HepG2 (cell line): ENCODE measurements around the gene CHPF. TPM values are rescaled to one million over a fixed set of nuclear protein-coding genes. Genes with fewer than 3 reads are reported as not detected.

Experiments
- ARNT2 ChIP-seq: sonication (generic); formaldehyde crosslinking; IDR thresholded peaks from 2 replicates; pipeline ENCODE4 v1.8.0; 2022; ENCODE audit warnings: mild to moderate bottlenecking, low read depth, missing genetic modification reagents, moderate library complexity
- BCLAF1 ChIP-seq: fragments of 450-650 bp; IDR thresholded peaks from 2 replicates; pipeline ENCODE4 v1.6.1; 2017; ENCODE audit warnings: mild to moderate bottlenecking
- HIVEP1 ChIP-seq: sonication (generic); formaldehyde crosslinking; IDR thresholded peaks from 2 replicates; pipeline ENCODE4 v1.4.0; 2020; ENCODE audit warnings: mild to moderate bottlenecking, missing genetic modification reagents
- KAT8 ChIP-seq: IDR thresholded peaks from 2 replicates; pipeline ENCODE4 v1.6.1; 2016; ENCODE audit warnings: missing genetic modification reagents, missing compliant biosample characterization
- MEIS1 ChIP-seq: sonication (generic); formaldehyde crosslinking; IDR thresholded peaks from 2 replicates; pipeline ENCODE4 v1.9.0; 2021; ENCODE audit warnings: mild to moderate bottlenecking, missing genetic modification reagents, moderate library complexity, borderline replicate concordance
- PAXIP1 ChIP-seq: sonication (generic); formaldehyde crosslinking; conservative IDR thresholded peaks from 2 replicates; pipeline ENCODE4 v1.4.0; 2020; ENCODE audit warnings: mild to moderate bottlenecking, missing genetic modification reagents, moderate library complexity
- SMAD1 ChIP-seq: sonication (generic); formaldehyde crosslinking; IDR thresholded peaks from 2 replicates; pipeline ENCODE4 v1.4.0; 2020; ENCODE audit warnings: missing genetic modification reagents, low read depth, mild to moderate bottlenecking, borderline replicate concordance
- TFAP4 ChIP-seq: sonication (generic); IDR thresholded peaks from 2 replicates; pipeline ENCODE4 v1.6.1; 2016; ENCODE audit warnings: low read depth, borderline replicate concordance
- ZFP41 ChIP-seq: sonication (generic); formaldehyde crosslinking; IDR thresholded peaks from 2 replicates; pipeline ENCODE4 v1.4.0; 2020; ENCODE audit warnings: mild to moderate bottlenecking, missing genetic modification reagents, borderline replicate concordance
- ZFP90 ChIP-seq: sonication (generic); formaldehyde crosslinking; IDR thresholded peaks from 2 replicates; pipeline ENCODE4 v1.8.0; 2022; ENCODE audit warnings: missing genetic modification reagents, mild to moderate bottlenecking, inconsistent platforms, borderline replicate concordance
- ZKSCAN1 ChIP-seq: fragments of 150-350 bp; IDR thresholded peaks from 2 replicates; pipeline ENCODE4 v1.6.1; 2014; ENCODE audit warnings: low read length
- ZKSCAN8 ChIP-seq: IDR thresholded peaks from 2 replicates; pipeline ENCODE4 v1.6.1; 2016; ENCODE audit warnings: borderline replicate concordance, missing genetic modification reagents, missing compliant biosample characterization
- ZNF282 ChIP-seq: fragments of 450-650 bp; IDR thresholded peaks from 2 replicates; pipeline ENCODE4 v1.6.1; 2018; ENCODE audit not compliant: partially characterized antibody
- ZNF614 ChIP-seq: IDR thresholded peaks from 2 replicates; pipeline ENCODE4 v1.6.1; 2018; ENCODE audit warnings: missing biosample characterization, missing genetic modification reagents, inconsistent platforms, borderline replicate concordance
- ZNF724P ChIP-seq: sonication (generic); formaldehyde crosslinking; IDR thresholded peaks from 2 replicates; pipeline ENCODE4 v1.8.0; 2022; ENCODE audit warnings: missing genetic modification reagents, borderline replicate concordance
- ZNF800 ChIP-seq: sonication (generic); formaldehyde crosslinking; IDR thresholded peaks from 2 replicates; pipeline ENCODE4 v1.4.0; 2020; ENCODE audit warnings: missing genetic modification reagents
- ZNF841 ChIP-seq: sonication (generic); formaldehyde crosslinking; IDR thresholded peaks from 2 replicates; pipeline ENCODE4 v1.8.1; 2023; ENCODE audit warnings: missing genetic modification reagents, borderline replicate concordance
- ZUFSP ChIP-seq: sonication (generic); formaldehyde crosslinking; IDR thresholded peaks from 2 replicates; pipeline ENCODE4 v1.9.0; 2021; ENCODE audit warnings: missing genetic modification reagents, mild to moderate bottlenecking, borderline replicate concordance
- polyA plus RNA-seq, 8 experiments: library from polyadenylated mRNA; depleted of rRNA in 3 of 8; stranded (reverse) in 7 of 8; unstranded in 1 of 8; fragments of >200 nt; fragmentation: Illumina TruSeq in 4 of 8; extraction: Trizol in 4 of 8; gene quantifications; 2 replicates each; pipeline versions ENCODE4 v1.2.1 to v1.2.3, GENCODE V29; 2011 to 2016; ENCODE audit warnings: low read depth in 4 of 8, missing spikeins in 1 of 8, mixed read lengths in 1 of 8; ENCODE audit not compliant: insufficient read depth in 1 of 8
- total RNA-seq, 5 experiments: library from RNA; depleted of rRNA; stranded (reverse); fragments of >200 nt; fragmentation: Illumina TruSeq; extraction: Trizol; gene quantifications; 2 replicates each; pipeline ENCODE4 v1.2.3, GENCODE V29; 2016; ENCODE audit warnings: low read depth in 1 of 5

Gene CHPF
- total and polyA plus RNA-seq, 2 of the 13 experiments (the other 11 are each of a cell fraction or from before 2014, with no cell fraction given), result 79.6 to 111 TPM

GRCh38 chr2:219545943-219546352, 2.3 kb upstream of the CHPF start (continued):
- TF ChIP-seq TFAP4 (0 out of 2 replicates have a peak, but pooled peaks have one; percentile 18), SMAD1 (CRISPR knock-in tag) (no peak), ZNF282 (no peak), ZKSCAN1 (no peak), ZKSCAN8 (CRISPR knock-in tag) (no peak), ARNT2 (no peak), ZFP41 (CRISPR knock-in tag) (no peak; the same call in 1 of the 2 replicates), ZNF841 (CRISPR knock-in tag) (no peak), MEIS1 (CRISPR knock-in tag) (peak; percentile 54; the same call in 1 of the 2 replicates), ZUFSP (CRISPR knock-in tag) (no peak), HIVEP1 (CRISPR knock-in tag) (no peak), BCLAF1 (no peak), KAT8 (CRISPR knock-in tag) (peak; percentile 59; the same call in 1 of the 2 replicates), ZFP90 (CRISPR knock-in tag) (no peak), PAXIP1 (CRISPR knock-in tag) (peak; percentile 89), ZNF724P (CRISPR knock-in tag) (no peak), ZNF800 (CRISPR knock-in tag) (no peak), ZNF614 (CRISPR knock-in tag) (no peak)
